ENCODE data around the gene C3orf20.

The C3orf20 gene

GRCh38 chr3:14810070-14810791 is 135.3 kb downstream of the C3orf20 start:
- H3K4me3 ChIP-seq (ENCODE audit: low read depth, low read length), result peak overlapping the region; percentile 51

GRCh38 chr3:14810801-14811661 is 136.1 kb downstream of the C3orf20 start:
- H3K4me3 ChIP-seq (ENCODE audit: low read depth, low read length), result peak overlapping the region; percentile 66

GRCh38 chr3:14811684-14812083 is 136.7 kb downstream of the C3orf20 start:
- H3K4me3 ChIP-seq (ENCODE audit: low read depth, low read length), result peak overlapping the region; percentile 66

GRCh38 chr3:14812196-14812790 is 137.4 kb downstream of the C3orf20 start:
- no peak overlapping the region for H3K4me3 ChIP-seq (ENCODE audit: low read depth, low read length)

- H3K4me3 ChIP-seq (ENCODE audit: low read depth, low read length), result no peak overlapping the region
Observed at GRCh38 chr3:14814411-14814871, 139.5 kb downstream of the C3orf20 start.

- H3K4me3 ChIP-seq (ENCODE audit: low read depth, low read length), result no peak overlapping the region
Observed at GRCh38 chr3:14816359-14816758, 141.4 kb downstream of the C3orf20 start.

- H3K4me3 ChIP-seq (ENCODE audit: low read depth, low read length), result no peak within 1 kb of the TSS
Observed at GRCh38 chr3:14818804-14819500, 144.0 kb downstream of the C3orf20 start, which contains the start of gene FGD5. Gene FGD5 (plus strand): TSS chr3:14818962. CDS start chr3:14819072, 110 bp downstream.

- H3K4me3 ChIP-seq (ENCODE audit: low read depth, low read length), result no peak overlapping the region
Observed at GRCh38 chr3:14819671-14820070, 144.7 kb downstream of the C3orf20 start.

- H3K4me3 ChIP-seq (ENCODE audit: low read depth, low read length), result no peak overlapping the region
Observed at GRCh38 chr3:14820156-14820555, 145.2 kb downstream of the C3orf20 start.

- H3K4me3 ChIP-seq (ENCODE audit: low read depth, low read length), result no peak overlapping the region
Observed at GRCh38 chr3:14821151-14821550, 146.2 kb downstream of the C3orf20 start.

GRCh38 chr3:14822134-14822533 is 147.2 kb downstream of the C3orf20 start:
- no peak overlapping the region for H3K4me3 ChIP-seq (ENCODE audit: low read depth, low read length)

All from iPS-11a (cell line).